Renal cortex interstitium (tissue), 11 donors: ENCODE data around the gene RBMS2. TPM values are rescaled to one million over a fixed set of nuclear protein-coding genes. Genes with fewer than 3 reads are reported as not detected.
A peak's percentile ranks its signal among the peaks of the same experiment; 100 is the strongest.
"Not testable (repeated sequence)": the region's sequence is repeated elsewhere in the genome, so short reads cannot be mapped to it uniquely, and the experiment has no call there.

ENCODE experiments used
- DNase-seq, 11 donors: peaks; one replicate each; pipeline ENCODE4 v3.0.0-alpha.2; 2013; ENCODE audit warnings: low read depth in 9 of 11, low spot score in 4 of 11; ENCODE audit errors: extremely low read depth in 1 of 11
- polyA plus RNA-seq, 3 donors: library from polyadenylated mRNA; unstranded; fragments of 120-200 nt; gene quantifications; one replicate each; pipeline ENCODE4 v1.2.1, GENCODE V29; 2013; ENCODE audit not compliant: insufficient read length in 3 of 3

RBMS2 gene
- polyA plus RNA-seq, 3 donors, result 35.8 to 40.9 (median 40.7) TPM

DNA sequence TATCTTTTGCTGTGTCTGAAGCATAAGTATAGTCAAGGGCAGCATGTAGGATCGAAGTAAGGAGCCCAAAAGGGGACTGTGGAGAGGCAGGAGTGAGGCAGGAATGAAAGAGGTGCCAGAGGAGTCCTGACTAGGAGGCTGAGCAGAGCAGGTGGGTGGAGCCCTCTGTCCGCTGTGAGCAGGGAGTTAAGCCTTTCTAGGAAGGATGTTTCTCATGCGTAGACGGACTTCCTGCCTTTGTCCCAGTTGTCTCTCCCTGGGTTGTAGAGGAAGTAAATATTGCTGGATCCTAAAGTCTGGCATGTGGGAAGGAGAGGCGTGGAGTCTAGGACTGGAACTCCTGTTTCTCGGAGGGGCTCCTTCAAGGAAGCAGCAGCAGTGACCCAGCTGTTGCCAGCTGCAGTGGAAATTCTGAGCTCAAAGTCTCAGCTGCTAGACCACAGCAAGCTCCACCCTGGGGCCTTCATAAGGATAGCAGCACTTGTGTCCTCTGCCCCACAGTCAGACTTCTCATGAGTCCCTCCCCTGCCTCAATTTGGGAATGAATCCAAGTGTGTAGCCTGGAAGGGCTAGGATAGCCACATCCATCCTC is 44.0 kb downstream of the RBMS2 start:
- peak; percentile 77 to 95 (median 88) for DNase-seq

DNA sequence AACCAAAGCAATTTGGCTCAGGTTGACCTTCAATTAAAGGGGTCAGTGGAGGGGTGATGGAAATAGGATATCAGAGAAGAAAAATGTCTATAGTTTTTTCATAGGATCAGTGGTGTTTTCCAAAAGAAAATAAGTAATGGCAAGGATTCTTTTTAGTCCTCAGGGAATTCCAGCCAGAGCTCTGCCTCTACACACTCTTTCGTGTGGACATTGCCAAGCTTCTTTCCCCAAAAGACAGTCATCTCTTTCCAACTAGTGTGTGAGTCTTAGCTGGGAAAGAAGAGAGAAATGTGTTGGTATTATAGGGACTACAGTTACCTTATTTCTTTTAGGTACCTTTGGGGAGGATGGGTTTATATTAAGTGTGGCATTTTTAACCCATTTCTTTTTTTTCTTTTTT is 46.5 kb downstream of the RBMS2 start:
- DNase-seq, result no peak

DNA sequence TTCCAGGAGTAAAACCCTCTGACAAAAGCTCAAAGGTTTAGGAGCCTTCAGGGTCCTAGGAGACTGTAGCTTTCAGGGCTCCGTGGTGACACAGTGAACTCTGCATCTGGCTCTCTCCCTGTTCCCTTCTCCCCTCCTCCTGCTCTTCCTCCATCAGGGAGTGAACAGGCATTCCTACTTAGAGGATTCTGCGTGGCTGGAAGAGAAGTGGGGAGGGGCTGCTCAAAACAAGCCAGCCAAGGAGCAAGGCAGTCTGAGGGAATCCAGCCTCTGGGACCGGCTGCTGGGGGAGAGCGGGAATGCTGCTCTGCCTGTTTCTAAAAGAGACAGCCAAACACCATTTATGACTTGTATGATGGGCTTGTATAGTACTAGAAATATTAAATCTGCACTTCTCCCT is 49.5 kb downstream of the RBMS2 start:
- peak in 5 of 11 donors; percentile 33 to 63 (median 60) for DNase-seq

DNA sequence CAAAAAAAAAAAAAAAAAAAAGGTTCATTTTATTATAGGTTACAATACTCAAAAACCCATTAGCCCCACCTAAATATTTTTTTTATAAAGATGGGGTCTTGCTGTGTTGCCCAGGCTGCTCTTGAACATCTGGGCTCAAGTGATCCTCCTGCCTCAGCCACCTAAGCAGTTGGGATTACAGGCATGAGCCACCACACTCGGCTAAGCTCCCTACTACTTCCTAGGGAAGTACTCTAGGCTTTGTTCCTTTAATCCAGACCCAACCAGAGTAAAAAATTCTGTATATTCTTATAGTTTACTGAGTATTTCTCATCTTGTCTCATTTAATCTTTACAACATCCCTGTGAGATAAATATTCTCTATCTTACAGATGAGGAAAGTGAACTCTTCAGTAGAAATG is 50.7 kb downstream of the RBMS2 start:
- DNase-seq, result no peak

DNA sequence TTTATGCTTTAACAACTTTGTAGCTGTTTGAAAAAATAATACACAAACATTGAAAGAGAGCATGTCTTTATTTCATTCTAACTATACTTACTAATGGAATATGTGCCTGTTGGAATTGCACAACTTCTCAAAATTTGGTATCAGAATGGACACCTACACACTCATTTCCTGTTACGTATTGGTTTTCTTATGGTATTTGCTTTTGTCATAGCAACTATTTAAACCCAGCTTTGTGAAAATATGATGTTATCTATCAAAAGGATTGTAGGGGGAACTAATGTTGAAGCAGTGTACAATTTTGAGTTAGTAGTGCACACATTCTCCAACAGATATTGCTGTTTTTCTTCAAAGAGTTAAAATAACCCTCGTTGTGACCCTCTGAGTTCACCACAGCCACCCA is 52.6 kb downstream of the RBMS2 start:
- DNase-seq, result no peak

DNA sequence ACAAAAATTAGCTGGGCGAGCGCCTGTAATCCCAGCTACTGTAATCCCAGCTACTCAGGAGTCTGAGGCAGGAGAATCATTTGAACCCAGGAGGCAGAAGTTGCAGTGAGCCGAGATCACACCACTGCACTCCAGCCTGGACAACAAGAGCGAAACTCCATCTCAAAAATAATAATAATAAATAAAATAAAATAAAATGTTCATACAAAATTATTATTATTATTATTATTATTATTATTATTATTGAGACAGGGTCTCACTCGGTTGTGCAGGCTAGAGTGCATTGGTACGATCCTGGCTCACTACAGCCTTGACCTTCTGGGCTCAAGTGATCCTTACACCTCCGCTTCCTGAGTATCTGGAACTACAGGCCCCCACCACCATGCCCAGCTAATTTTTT is 55.6 kb downstream of the RBMS2 start:
- not testable (repeated sequence) for DNase-seq

DNA sequence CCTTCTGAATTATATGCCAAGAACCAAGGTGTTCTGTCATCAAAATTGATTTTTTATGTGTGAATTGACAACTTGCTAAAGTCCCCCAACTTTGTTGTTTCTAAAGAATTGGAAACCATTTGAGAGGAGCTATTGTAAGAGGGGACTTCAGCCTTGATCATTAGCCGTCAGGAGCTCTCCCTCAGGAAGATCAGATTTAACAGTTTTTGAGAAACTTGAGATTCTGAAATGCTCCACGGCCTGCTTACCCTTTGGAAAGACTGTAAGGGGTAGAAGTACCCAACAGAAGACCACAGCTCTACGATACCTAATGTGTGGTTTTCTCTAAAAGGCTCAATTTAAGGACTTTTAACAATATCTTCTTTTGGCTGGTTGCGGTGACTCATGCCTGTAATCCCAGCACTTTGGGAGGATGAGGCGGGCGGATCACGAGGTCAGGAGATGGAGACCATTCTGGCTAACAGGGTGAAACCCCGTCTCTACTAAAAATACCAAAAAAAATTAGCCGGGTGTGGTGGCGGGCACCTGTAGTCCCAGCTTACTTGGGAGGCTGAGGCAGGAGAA is 57.4 kb downstream of the RBMS2 start:
- DNase-seq, result no peak

DNA sequence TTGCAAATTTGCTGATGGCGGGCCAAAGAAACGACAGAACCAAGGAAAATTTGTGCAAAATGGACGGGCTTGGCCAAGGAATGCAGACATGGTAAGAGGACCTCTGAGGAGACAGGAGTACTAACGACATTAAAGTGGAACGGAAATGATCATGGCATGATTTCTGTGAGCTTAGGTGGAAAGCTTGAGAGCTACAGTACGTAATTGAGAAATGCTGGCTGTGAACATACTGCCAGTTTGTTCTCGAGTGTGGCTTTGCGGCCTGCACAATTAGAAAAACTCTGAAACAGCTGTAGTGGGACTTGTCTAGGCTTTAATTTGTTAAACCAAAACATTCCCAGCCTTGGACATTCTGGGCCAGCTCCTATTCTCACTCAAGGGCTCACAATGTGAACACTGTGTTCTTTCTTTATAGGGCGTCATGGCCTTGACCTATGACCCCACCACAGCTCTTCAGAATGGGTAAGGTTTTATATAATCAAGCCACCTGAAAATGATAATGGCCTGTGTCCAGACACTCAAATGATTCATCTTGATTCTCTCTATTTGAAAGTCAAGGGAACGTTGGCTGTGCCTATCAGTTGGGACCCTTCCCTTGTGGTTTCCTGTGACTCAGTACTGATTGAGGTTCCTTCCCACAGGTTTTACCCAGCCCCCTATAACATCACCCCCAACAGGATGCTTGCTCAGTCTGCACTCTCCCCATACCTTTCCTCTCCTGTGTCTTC is 60.0 kb downstream of the RBMS2 start:
- no peak for DNase-seq

DNA sequence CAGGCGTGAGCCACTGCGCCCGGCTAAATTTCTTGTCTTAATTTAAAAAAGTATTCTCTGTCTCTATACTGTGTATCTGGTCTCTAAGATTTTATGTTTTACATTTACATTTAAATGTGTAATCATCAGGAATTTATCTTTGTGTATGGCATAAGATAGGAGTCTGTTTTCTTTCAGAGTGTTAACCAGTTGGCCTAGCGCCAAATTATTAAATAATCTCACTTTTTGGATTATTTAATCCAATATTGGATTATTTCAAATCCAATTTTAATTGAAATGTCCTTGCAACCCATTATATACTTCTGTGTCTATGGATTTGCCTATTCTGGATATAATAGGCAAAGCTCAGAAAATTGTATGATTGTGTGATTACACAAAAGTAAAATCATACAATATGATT is 63.5 kb downstream of the RBMS2 start:
- DNase-seq, result no peak

DNA sequence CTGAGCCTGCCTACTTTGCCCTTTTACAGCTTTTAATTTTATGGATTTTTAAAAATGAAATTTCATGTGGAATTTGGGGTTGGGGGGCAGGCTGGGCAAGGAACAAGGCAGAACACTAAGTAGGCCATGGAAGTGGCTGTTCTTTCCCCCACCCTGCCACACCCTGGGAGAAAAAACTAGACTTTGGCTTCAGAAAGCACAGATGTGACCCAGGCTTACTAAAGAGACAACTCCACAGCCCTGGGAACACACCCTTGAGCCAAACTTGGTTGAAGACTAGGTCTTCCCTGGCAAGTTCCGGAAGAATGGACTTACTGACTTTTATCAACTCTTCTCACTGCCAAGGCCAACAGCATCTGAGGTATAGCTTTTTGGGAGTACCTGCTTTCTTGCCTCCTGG is 68.2 kb downstream of the RBMS2 start:
- DNase-seq, result no peak

DNA sequence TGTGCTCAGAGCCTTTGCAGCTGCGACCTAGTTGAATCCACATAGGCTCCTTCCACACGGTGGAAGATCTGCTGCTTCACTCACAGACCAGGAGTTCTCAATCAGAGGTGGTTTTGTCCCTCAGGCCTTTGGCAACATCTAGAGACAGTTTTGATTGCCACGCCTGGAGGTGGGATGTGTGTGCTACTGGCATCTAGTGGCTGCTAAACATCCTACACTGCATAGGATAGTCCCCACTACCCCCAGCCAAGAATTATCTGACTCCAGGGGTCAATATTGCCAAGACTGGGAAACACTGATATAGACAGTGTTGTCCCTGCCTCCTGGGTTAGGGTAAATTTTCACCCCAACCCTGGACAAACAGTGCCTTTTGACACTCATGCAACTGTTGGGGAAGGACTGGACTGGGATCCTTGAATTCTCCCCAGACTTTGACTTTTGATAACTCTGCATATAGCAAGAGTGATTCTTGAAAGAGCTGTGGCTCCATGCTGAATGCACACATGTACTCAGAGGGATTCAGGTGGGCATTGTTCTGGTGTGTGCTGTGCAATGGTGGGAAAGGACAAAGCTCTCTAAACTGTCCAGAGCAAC is 68.7 kb downstream of the RBMS2 start:
- no peak for DNase-seq

DNA sequence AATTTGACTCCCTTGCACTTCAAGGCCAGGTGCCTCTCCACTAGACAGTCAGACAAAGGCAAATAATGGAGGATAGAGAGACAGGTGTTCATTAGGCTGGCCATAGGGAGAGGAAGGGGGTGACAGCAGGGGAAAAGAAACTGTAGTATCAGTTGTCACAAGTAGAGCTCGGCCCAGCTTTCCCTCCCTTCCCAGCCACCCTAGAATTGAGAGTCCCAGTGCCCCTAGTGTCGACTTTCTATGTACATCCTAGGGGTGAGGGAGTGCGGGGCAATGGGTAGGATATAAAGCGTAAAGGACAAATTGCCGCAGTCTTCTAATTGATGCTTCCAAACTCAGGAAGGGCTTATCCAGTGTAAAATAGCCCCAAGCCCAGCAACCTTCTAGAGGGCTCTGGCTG is 69.5 kb downstream of the RBMS2 start:
- DNase-seq, result no peak

DNA sequence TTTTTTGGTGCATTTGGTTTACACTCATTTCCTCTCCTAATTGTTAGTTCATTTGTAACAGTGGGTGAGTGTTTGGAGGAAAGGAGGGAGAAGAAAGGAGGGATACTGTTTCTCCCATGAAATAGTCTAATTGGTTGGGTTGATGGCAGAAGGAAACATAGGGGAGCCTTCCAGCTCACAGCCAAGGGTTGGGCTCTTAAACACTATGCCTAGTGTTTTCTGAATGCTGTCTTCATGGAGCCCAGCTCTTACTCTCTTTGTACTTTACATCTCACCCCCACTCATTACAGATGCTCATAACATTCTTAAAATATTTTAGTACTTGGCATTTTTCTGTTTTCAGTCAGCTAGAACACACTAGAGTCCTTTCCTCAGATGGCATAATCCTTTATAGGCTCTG is 70.3 kb downstream of the RBMS2 start:
- DNase-seq, result no peak

DNA sequence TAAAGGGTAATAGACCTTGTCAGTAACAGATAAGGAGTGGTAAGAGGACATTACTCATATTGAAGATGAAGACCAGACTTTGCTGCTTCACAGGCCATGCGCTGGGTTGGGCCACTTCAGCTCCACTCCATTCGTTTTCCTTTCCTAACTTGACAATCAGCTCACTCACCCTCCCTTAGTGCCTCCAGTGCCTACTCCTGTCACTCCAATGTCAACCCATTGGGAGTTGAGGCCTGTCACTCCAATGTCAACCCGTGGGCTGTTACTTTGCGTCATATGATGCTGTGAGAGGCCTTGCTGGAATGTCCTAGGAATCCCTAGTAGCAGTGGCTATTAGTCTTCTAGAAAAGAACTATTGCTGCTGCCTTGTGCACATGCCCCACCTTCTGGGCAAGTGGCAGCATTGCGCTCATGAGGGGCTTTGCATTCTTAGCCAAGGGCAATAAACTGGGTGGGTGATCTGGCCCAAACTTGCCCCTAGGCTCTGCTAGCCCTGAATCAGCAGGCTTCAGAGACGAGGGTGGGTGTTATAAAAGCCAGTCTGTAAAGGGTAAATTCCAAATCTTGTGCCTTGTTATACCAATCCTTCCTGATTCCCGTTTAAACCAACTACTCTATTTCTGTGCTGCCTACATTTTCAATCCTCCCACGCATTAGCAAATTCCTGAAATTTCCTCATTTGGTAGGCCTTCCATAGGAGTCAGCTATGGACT is 72.4 kb downstream of the RBMS2 start:
- peak; percentile 21 to 63 (median 49) for DNase-seq

DNA sequence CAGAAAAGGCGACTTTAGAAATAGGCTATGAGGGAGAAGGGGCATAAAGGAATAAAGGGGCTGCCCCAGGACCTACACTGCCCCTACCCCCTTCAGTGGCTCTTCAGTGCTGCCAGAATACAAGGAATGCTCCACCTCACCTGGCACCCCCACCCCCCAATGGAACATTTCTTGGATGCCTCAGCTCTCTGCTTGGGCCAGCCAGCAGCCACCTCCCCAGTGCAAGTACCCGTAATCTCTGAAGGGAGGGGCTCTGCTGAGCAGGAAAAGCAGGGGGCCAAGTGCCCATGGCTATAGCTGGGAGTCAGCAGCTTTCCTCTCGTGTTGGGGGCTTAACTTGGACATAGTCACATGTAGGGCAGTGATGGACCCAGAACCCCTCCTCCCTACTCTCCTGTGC is 75.2 kb downstream of the RBMS2 start:
- DNase-seq, result no peak

DNA sequence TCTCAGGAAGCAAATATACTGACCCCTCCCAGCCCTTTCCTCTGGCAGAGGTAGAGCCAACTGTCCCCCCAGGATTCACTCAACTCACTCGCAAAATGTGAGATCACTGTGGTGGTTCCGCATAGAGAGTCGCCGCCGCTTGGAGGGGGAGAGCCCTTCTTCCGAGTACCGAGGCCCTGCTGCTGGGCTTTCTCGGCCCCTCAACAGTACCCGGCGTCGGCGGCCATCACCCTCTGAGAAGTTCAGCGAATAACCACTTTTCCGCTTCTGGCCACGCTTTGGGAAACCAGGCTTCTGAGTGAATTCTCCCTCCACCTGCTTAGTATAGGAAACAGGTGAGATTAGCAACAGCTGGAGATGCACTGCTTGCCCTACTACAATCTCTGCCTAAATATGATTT is 77.4 kb downstream of the RBMS2 start:
- DNase-seq, result no peak

DNA sequence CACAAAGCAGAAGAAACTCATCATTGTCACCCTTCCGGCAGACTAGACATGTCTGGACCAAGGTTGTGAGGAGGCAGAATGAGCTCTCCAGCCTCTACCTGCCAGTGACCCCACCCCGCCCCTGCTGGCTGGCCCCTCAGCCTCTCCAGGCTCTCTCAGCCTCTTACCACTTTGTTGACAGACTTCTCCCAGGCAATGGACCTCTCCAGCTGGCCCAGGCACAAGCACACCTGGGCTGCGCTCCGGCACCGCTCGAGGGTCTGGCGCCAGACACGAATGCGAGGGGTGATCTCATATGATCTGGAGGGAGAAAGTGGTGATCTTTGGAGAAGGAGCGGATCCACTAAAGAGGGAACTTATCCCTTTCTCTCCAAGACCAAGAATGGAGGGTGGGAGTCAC is 78.2 kb downstream of the RBMS2 start:
- no peak for DNase-seq

DNA sequence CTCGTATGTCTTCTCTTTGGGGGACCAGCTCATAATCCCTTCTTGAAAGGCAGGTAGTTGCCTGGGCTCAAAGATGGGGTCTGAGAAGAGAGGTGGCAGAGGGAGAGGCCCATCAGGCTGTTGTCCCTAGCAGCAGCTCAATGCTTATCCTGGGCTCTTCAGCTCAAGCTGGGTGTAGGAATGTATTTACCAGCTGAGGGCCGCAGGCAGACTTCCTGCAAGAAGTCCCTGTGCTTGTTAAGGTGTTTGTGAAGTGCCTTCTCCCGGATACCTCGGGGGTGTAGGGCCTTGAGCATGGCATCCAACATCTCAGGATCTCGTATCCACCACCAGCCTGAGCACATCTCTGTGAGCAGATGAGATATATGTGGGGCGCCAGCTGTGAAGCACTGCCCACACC is 79.1 kb downstream of the RBMS2 start:
- DNase-seq, result no peak

DNA sequence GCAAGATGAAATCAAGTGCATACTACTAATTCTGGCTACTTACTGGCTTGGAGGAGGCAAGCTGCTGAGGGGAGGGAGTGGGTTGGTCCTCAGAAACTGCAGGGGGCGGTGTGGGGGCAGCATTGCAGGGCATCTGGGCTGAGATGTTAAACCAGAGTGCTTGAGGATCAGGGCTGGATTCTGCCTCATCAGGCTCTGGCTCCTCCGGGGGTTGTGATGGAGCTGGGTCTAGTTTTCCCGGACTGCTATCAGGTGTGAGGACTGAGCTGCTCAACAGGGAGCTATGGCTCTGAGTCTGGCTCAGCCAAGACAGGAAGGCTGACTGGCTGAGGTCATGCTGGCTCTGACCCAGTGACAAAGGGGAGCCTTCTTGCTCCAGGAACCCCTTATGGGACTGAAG is 79.9 kb downstream of the RBMS2 start:
- no peak for DNase-seq

DNA sequence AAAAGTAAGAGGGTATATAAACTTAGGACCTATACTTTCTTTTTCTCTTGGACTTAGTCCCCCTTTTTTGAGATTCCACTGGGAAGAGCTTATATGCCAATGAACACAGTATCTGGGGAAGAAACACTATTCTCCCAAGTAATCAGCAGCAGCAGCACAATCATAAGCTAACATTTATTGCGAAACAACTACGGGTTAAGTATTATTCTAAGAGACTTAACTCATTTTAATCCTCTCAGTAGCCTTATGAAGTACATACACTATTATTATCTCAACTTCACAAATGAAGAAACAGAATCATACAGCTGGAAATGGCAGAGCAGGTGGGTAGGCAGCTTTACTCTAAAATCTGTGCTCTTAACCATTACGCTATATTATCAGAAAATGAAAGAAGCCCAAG is 80.6 kb downstream of the RBMS2 start:
- no peak for DNase-seq
